Upper lobe of left lung (tissue), 4 donors: ENCODE results near the gene C15orf39.

ENCODE experiments used
- CTCF ChIP-seq, 6 experiments: fragments of 450-650 bp in 4 of 6; fragments of 200-600 bp in 2 of 6; sonication (generic) in 2 of 6; IDR thresholded peaks; one replicate each; pipeline ENCODE4 v1.5.1; 2016 to 2019; ENCODE audit warnings: antibody characterized with exemption in 6 of 6
- POLR2AphosphoS5 ChIP-seq, 2 donors: sonication (generic); formaldehyde crosslinking; IDR thresholded peaks; one replicate each; pipeline ENCODE4 v1.5.1; 2017; ENCODE audit warnings: antibody characterized with exemption in 2 of 2

DNA sequence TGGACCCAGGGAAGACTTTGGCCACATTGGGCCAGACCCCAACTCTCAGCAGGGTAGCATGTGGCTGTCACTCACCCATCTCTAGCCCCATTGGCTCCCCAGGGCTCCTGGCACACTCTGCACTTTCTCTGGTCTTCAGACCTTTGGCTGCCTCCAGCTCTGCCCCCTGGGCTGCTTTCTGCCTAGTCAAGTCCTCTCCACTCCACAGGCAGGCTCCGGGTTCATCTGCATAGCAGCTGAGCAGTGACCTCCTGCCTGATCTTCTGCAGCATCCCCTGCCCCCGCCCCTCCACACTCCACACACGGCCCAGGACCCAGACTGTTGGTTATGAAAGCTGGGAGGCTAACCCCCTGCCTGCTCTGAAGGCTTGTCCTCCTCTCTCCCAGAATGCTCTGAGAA lies 8.4 kb upstream of the C15orf39 start:
- TF ChIP-seq CTCF (IDR thresholded peaks at IDR 0.05) (no peak), POLR2AphosphoS5 (IDR thresholded peaks at IDR 0.05) (no peak)
